HepG2 (cell line): ENCODE measurements around the gene MFF. TPM values are rescaled to one million over a fixed set of nuclear protein-coding genes. Genes with fewer than 3 reads are reported as not detected.

ENCODE experiments used
- ETV5 ChIP-seq: IDR thresholded peaks from 2 replicates; pipeline ENCODE4 v1.6.1; 2018; ENCODE audit warnings: missing biosample characterization, missing genetic modification reagents, inconsistent platforms, borderline replicate concordance
- HMGA1 ChIP-seq: sonication (generic); formaldehyde crosslinking; conservative IDR thresholded peaks from 2 replicates; pipeline ENCODE4 v1.4.0; 2020; ENCODE audit warnings: missing genetic modification reagents
- IRF2 ChIP-seq: IDR thresholded peaks from 2 replicates; pipeline ENCODE4 v1.6.1; 2018; ENCODE audit warnings: missing genetic modification reagents, missing compliant biosample characterization
- ISL2 ChIP-seq: sonication (generic); formaldehyde crosslinking; IDR thresholded peaks from 2 replicates; pipeline ENCODE4 v1.5.0; 2020; ENCODE audit warnings: missing genetic modification reagents
- LCORL ChIP-seq, 2 experiments: fragments of 450-650 bp in 1 of 2; sonication (generic) in 1 of 2; formaldehyde crosslinking in 1 of 2; IDR thresholded peaks; 2 replicates each; pipeline versions ENCODE4 v1.5.0 to v1.6.1; 2017 to 2020; ENCODE audit warnings: antibody characterized with exemption in 1 of 2, missing genetic modification reagents in 1 of 2
- TGIF2 ChIP-seq: IDR thresholded peaks from 2 replicates; pipeline ENCODE4 v1.6.1; 2016; ENCODE audit warnings: control low read depth, missing compliant biosample characterization
- ZBTB20 ChIP-seq: sonication (generic); formaldehyde crosslinking; IDR thresholded peaks from 2 replicates; pipeline ENCODE4 v1.8.1; 2023; ENCODE audit warnings: missing genetic modification reagents, low read depth, mild to moderate bottlenecking, borderline replicate concordance
- ZBTB25 ChIP-seq: IDR thresholded peaks from 2 replicates; pipeline ENCODE4 v1.6.1; 2018; ENCODE audit warnings: missing genetic modification reagents
- ZNF407 ChIP-seq: sonication (generic); formaldehyde crosslinking; IDR thresholded peaks from one replicate; pipeline ENCODE4 v1.5.1; 2020; ENCODE audit warnings: mild to moderate bottlenecking, missing genetic modification reagents; ENCODE audit errors: not compliant biosample characterization
- ZNF468 ChIP-seq: sonication (generic); formaldehyde crosslinking; IDR thresholded peaks from 2 replicates; pipeline ENCODE4 v1.8.0; 2022; ENCODE audit warnings: mild to moderate bottlenecking, moderate library complexity, missing genetic modification reagents
- ZNF510 ChIP-seq: sonication (generic); formaldehyde crosslinking; IDR thresholded peaks from 2 replicates; pipeline ENCODE4 v1.4.0; 2020; ENCODE audit warnings: low read depth, mild to moderate bottlenecking, missing genetic modification reagents
- ZSCAN30 ChIP-seq: sonication (generic); formaldehyde crosslinking; IDR thresholded peaks from 2 replicates; pipeline ENCODE4 v1.5.0; 2020; ENCODE audit warnings: mild to moderate bottlenecking, missing genetic modification reagents
- polyA plus RNA-seq, 8 experiments: library from polyadenylated mRNA; depleted of rRNA in 3 of 8; stranded (reverse) in 7 of 8; unstranded in 1 of 8; fragments of >200 nt; fragmentation: Illumina TruSeq in 4 of 8; extraction: Trizol in 4 of 8; gene quantifications; 2 replicates each; pipeline versions ENCODE4 v1.2.1 to v1.2.3, GENCODE V29; 2011 to 2016; ENCODE audit warnings: low read depth in 4 of 8, missing spikeins in 1 of 8, mixed read lengths in 1 of 8; ENCODE audit not compliant: insufficient read depth in 1 of 8
- total RNA-seq, 5 experiments: library from RNA; depleted of rRNA; stranded (reverse); fragments of >200 nt; fragmentation: Illumina TruSeq; extraction: Trizol; gene quantifications; 2 replicates each; pipeline ENCODE4 v1.2.3, GENCODE V29; 2016; ENCODE audit warnings: low read depth in 1 of 5

Gene MFF
- total and polyA plus RNA-seq, 2 of the 13 experiments (the other 11 are each of a cell fraction or from before 2014, with no cell fraction given) = 81.9 to 156 TPM

GRCh38 chr2:227339098-227339599, 14.1 kb downstream of the MFF start (continued):
- no peak for TF ChIP-seq LCORL (IDR thresholded peaks at IDR 0.05)
- no peak for TF ChIP-seq LCORL (CRISPR knock-in tag; IDR thresholded peaks at IDR 0.05)
- no peak for TF ChIP-seq ZNF407 (CRISPR knock-in tag)
- TF ChIP-seq ZBTB25 (CRISPR knock-in tag) = no peak; the same call in 1 of the 2 replicates
- TF ChIP-seq ZNF468 (CRISPR knock-in tag) = no peak
- no peak for TF ChIP-seq ZNF510
- TF ChIP-seq HMGA1 = no peak
- peak; percentile 45; the same call in 1 of the 2 replicates for TF ChIP-seq TGIF2 (CRISPR knock-in tag)
- no peak for TF ChIP-seq ZSCAN30 (CRISPR knock-in tag)
- no peak for TF ChIP-seq ETV5 (CRISPR knock-in tag)
- no peak for TF ChIP-seq ZBTB20 (CRISPR knock-in tag)
- TF ChIP-seq IRF2 = no peak; the same call in 1 of the 2 replicates
- 0 out of 2 replicates have a peak, but pooled peaks have one; percentile 12 for TF ChIP-seq ISL2
